K562 (cell line): Measurements from ENCODE around the gene ANKS4B. TPM values are rescaled to one million over a fixed set of nuclear protein-coding genes. Genes with fewer than 3 reads are reported as not detected.

Experiments
- BHLHE40 ChIP-seq: IDR thresholded peaks from 2 replicates; pipeline ENCODE4 v1.6.1; 2011; ENCODE audit warnings: low read length, improper control_type of control experiment
- CBFA2T2 ChIP-seq: fragments of 450-650 bp; conservative IDR thresholded peaks from 2 replicates; pipeline ENCODE4 v1.6.1; 2017; ENCODE audit warnings: mild to moderate bottlenecking
- CBX1 ChIP-seq: sonication (generic); IDR thresholded peaks from 2 replicates; pipeline ENCODE4 v1.6.1; 2016; ENCODE audit warnings: antibody characterized with exemption, low read depth, mild to moderate bottlenecking
- CC2D1A ChIP-seq: fragments of 450-650 bp; IDR thresholded peaks from 2 replicates; pipeline ENCODE4 v1.6.1; 2017; ENCODE audit warnings: mild to moderate bottlenecking
- XRCC4 ChIP-seq: IDR thresholded peaks from one replicate; pipeline ENCODE4 v1.6.1; 2011; ENCODE audit not compliant: insufficient read depth, insufficient read length; ENCODE audit errors: extremely low read depth
- ZFP30 ChIP-seq: fragments of 250-450 bp; sonication (Bioruptor Pico); IDR thresholded peaks from 2 replicates; pipeline ENCODE4 v1.8.0; 2022; ENCODE audit warnings: moderate library complexity, mild to moderate bottlenecking, inconsistent platforms, borderline replicate concordance
- ZNF695 ChIP-seq: fragments of 450-650 bp; formaldehyde crosslinking; IDR thresholded peaks from 2 replicates; pipeline ENCODE4 v1.4.0; 2020; ENCODE audit warnings: mild to moderate bottlenecking, moderate library complexity
- polyA plus RNA-seq, 8 experiments: library from polyadenylated mRNA; depleted of rRNA in 4 of 8; stranded (reverse) in 5 of 8; unstranded in 3 of 8; fragments of >200 nt; fragmentation: Nextera tagmentation in 2 of 8; fragmentation: Illumina TruSeq in 1 of 8; extraction: Ambion mirVana in 2 of 8; extraction: Trizol in 1 of 8; gene quantifications; 2 replicates each; pipeline versions ENCODE4 v1.2.1 to v1.2.3, GENCODE V29; 2011 to 2014; ENCODE audit warnings: inconsistent platforms in 1 of 8, missing spikeins in 1 of 8
- total RNA-seq, 7 experiments: library from RNA; depleted of rRNA in 6 of 7; stranded (reverse); fragments of >200 nt in 6 of 7; fragmentation: Illumina TruSeq in 2 of 7; extraction: Trizol in 2 of 7; gene quantifications; 2 replicates each; pipeline versions ENCODE4 v1.2.1 to v1.2.3, GENCODE V29; 2011 to 2021; ENCODE audit warnings: low replicate concordance in 1 of 7
- TF ChIP-seq, protein P1 (sequence below): fragments of 450-650 bp; IDR thresholded peaks from 2 replicates; pipeline ENCODE4 v1.6.1; 2016; ENCODE audit warnings: mild to moderate bottlenecking, moderate library complexity
- TF ChIP-seq, protein P2 (sequence below): sonication (generic); formaldehyde crosslinking; IDR thresholded peaks from 2 replicates; pipeline ENCODE4 v1.9.0; 2022; ENCODE audit warnings: mild to moderate bottlenecking, missing genetic modification reagents
- TF ChIP-seq, protein P3 (sequence below): fragments of 450-650 bp; IDR thresholded peaks from 2 replicates; pipeline ENCODE4 v1.6.1; 2017; ENCODE audit warnings: antibody characterized with exemption, mild to moderate bottlenecking

ANKS4B gene
- total and polyA plus RNA-seq, 9 of the 15 experiments (the other 6 are each of a cell fraction or from before 2014, with no cell fraction given) = not detected

DNA sequence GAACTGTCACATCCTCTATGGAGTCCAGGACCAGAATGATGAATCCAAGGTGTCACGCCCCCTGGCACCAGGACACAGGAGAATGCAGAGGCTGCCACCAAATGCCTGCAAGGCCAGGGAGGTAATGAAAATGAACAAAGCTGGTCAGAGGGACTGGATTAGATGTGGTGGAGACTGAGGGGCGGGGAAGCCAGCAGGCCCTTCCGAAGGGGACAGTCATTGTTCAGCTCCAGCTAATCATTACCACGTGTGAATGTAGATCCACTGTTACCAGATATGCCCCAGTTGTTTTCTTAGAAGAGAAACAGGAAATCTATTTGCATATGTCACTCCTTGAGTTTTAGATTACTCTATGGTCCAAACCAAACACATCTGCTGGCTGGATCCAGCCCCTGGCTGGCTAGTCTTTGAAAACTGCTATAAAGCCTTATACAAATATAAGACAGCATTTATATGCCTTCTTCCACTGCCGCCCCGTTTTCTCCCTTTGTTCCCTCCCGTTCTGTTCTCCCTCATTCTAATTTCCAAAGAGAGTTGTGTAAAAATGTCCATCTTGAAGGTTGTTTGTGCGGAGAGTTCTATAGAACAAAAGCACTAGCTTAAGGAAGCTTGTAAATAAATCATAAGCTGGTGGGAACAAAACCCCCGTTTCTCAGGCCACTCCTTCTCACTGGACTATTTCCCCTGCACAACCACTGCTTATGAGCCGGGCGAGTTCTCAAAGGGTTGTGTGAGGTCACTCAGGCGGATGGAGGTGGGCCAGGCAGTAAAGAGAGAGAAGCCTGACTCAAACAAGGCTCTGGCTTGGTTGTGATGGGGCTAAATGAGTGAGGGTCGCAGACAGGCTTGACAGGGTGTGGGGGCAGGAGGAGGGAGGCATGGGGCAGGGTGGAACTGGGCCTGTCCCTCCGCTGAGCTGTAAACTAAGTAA is 30.4 kb downstream of the ANKS4B start (continued):
- TF ChIP-seq, protein P1, sequence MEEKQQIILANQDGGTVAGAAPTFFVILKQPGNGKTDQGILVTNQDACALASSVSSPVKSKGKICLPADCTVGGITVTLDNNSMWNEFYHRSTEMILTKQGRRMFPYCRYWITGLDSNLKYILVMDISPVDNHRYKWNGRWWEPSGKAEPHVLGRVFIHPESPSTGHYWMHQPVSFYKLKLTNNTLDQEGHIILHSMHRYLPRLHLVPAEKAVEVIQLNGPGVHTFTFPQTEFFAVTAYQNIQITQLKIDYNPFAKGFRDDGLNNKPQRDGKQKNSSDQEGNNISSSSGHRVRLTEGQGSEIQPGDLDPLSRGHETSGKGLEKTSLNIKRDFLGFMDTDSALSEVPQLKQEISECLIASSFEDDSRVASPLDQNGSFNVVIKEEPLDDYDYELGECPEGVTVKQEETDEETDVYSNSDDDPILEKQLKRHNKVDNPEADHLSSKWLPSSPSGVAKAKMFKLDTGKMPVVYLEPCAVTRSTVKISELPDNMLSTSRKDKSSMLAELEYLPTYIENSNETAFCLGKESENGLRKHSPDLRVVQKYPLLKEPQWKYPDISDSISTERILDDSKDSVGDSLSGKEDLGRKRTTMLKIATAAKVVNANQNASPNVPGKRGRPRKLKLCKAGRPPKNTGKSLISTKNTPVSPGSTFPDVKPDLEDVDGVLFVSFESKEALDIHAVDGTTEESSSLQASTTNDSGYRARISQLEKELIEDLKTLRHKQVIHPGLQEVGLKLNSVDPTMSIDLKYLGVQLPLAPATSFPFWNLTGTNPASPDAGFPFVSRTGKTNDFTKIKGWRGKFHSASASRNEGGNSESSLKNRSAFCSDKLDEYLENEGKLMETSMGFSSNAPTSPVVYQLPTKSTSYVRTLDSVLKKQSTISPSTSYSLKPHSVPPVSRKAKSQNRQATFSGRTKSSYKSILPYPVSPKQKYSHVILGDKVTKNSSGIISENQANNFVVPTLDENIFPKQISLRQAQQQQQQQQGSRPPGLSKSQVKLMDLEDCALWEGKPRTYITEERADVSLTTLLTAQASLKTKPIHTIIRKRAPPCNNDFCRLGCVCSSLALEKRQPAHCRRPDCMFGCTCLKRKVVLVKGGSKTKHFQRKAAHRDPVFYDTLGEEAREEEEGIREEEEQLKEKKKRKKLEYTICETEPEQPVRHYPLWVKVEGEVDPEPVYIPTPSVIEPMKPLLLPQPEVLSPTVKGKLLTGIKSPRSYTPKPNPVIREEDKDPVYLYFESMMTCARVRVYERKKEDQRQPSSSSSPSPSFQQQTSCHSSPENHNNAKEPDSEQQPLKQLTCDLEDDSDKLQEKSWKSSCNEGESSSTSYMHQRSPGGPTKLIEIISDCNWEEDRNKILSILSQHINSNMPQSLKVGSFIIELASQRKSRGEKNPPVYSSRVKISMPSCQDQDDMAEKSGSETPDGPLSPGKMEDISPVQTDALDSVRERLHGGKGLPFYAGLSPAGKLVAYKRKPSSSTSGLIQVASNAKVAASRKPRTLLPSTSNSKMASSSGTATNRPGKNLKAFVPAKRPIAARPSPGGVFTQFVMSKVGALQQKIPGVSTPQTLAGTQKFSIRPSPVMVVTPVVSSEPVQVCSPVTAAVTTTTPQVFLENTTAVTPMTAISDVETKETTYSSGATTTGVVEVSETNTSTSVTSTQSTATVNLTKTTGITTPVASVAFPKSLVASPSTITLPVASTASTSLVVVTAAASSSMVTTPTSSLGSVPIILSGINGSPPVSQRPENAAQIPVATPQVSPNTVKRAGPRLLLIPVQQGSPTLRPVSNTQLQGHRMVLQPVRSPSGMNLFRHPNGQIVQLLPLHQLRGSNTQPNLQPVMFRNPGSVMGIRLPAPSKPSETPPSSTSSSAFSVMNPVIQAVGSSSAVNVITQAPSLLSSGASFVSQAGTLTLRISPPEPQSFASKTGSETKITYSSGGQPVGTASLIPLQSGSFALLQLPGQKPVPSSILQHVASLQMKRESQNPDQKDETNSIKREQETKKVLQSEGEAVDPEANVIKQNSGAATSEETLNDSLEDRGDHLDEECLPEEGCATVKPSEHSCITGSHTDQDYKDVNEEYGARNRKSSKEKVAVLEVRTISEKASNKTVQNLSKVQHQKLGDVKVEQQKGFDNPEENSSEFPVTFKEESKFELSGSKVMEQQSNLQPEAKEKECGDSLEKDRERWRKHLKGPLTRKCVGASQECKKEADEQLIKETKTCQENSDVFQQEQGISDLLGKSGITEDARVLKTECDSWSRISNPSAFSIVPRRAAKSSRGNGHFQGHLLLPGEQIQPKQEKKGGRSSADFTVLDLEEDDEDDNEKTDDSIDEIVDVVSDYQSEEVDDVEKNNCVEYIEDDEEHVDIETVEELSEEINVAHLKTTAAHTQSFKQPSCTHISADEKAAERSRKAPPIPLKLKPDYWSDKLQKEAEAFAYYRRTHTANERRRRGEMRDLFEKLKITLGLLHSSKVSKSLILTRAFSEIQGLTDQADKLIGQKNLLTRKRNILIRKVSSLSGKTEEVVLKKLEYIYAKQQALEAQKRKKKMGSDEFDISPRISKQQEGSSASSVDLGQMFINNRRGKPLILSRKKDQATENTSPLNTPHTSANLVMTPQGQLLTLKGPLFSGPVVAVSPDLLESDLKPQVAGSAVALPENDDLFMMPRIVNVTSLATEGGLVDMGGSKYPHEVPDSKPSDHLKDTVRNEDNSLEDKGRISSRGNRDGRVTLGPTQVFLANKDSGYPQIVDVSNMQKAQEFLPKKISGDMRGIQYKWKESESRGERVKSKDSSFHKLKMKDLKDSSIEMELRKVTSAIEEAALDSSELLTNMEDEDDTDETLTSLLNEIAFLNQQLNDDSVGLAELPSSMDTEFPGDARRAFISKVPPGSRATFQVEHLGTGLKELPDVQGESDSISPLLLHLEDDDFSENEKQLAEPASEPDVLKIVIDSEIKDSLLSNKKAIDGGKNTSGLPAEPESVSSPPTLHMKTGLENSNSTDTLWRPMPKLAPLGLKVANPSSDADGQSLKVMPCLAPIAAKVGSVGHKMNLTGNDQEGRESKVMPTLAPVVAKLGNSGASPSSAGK = peak; percentile 41
- 0 out of 2 replicates have a peak, but pooled peaks have one; percentile 5 for TF ChIP-seq BHLHE40
- TF ChIP-seq XRCC4 = no peak
- TF ChIP-seq CC2D1A = peak; percentile 34; the same call in 1 of the 2 replicates
- 0 out of 2 replicates have a peak, but pooled peaks have one; percentile 8 for TF ChIP-seq CBFA2T2
- TF ChIP-seq ZNF695 (CRISPR knock-in tag) = no peak
- TF ChIP-seq, protein P2, sequence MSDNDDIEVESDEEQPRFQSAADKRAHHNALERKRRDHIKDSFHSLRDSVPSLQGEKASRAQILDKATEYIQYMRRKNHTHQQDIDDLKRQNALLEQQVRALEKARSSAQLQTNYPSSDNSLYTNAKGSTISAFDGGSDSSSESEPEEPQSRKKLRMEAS = peak; percentile 31; the same call in 1 of the 2 replicates
- no peak for TF ChIP-seq CBX1
- TF ChIP-seq ZFP30 (CRISPR knock-in tag) = no peak
- TF ChIP-seq, protein P3, sequence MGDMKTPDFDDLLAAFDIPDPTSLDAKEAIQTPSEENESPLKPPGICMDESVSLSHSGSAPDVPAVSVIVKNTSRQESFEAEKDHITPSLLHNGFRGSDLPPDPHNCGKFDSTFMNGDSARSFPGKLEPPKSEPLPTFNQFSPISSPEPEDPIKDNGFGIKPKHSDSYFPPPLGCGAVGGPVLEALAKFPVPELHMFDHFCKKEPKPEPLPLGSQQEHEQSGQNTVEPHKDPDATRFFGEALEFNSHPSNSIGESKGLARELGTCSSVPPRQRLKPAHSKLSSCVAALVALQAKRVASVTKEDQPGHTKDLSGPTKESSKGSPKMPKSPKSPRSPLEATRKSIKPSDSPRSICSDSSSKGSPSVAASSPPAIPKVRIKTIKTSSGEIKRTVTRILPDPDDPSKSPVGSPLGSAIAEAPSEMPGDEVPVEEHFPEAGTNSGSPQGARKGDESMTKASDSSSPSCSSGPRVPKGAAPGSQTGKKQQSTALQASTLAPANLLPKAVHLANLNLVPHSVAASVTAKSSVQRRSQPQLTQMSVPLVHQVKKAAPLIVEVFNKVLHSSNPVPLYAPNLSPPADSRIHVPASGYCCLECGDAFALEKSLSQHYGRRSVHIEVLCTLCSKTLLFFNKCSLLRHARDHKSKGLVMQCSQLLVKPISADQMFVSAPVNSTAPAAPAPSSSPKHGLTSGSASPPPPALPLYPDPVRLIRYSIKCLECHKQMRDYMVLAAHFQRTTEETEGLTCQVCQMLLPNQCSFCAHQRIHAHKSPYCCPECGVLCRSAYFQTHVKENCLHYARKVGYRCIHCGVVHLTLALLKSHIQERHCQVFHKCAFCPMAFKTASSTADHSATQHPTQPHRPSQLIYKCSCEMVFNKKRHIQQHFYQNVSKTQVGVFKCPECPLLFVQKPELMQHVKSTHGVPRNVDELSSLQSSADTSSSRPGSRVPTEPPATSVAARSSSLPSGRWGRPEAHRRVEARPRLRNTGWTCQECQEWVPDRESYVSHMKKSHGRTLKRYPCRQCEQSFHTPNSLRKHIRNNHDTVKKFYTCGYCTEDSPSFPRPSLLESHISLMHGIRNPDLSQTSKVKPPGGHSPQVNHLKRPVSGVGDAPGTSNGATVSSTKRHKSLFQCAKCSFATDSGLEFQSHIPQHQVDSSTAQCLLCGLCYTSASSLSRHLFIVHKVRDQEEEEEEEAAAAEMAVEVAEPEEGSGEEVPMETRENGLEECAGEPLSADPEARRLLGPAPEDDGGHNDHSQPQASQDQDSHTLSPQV = peak; percentile 79
